ENCODE data around the gene ARID3C.
"Not testable (repeated sequence)": the region's sequence is repeated elsewhere in the genome, so short reads cannot be mapped to it uniquely, and the experiment has no call there.

ARID3C gene

GRCh38 chr9:34651876-34652601, 23.2 kb upstream of the ARID3C start, which contains the start of gene IL11RA:
TSS of gene IL11RA (plus strand) at chr9:34652185. CDS start at chr9:34655218, 3,033 bp downstream.
- peak; percentile 81 for DNase-seq

GRCh38 chr9:34651321-34651720, 22.5 kb upstream of the ARID3C start:
- DNase-seq: peak; percentile 34

- no peak for DNase-seq
Measured at GRCh38 chr9:34650816-34651215, 21.9 kb upstream of the ARID3C start.

GRCh38 chr9:34648673-34649072, 19.8 kb upstream of the ARID3C start:
- DNase-seq: no peak

DNA sequence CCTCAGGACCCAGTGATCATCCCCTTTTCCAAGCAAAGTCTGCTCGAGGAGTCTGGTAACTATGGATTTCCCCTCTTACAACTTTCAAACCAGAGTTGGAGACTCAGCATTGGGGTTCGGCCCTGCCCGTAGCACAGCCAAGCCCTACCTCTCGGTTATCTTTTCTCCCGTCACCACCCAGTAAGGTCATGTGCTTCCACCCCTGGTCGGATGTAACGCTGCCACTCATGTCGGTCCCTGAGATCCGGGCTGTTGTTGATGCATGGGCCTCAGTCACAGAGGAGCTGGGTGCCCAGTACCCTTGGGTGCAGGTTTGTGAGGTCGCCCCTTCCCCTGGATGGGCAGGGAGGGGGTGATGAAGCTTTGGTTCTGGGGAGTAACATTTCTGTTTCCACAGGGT, 18.8 kb upstream of the ARID3C start:
- DNase-seq: no peak

GRCh38 chr9:34647084-34647403, 18.2 kb upstream of the ARID3C start:
- no peak for DNase-seq

DNA sequence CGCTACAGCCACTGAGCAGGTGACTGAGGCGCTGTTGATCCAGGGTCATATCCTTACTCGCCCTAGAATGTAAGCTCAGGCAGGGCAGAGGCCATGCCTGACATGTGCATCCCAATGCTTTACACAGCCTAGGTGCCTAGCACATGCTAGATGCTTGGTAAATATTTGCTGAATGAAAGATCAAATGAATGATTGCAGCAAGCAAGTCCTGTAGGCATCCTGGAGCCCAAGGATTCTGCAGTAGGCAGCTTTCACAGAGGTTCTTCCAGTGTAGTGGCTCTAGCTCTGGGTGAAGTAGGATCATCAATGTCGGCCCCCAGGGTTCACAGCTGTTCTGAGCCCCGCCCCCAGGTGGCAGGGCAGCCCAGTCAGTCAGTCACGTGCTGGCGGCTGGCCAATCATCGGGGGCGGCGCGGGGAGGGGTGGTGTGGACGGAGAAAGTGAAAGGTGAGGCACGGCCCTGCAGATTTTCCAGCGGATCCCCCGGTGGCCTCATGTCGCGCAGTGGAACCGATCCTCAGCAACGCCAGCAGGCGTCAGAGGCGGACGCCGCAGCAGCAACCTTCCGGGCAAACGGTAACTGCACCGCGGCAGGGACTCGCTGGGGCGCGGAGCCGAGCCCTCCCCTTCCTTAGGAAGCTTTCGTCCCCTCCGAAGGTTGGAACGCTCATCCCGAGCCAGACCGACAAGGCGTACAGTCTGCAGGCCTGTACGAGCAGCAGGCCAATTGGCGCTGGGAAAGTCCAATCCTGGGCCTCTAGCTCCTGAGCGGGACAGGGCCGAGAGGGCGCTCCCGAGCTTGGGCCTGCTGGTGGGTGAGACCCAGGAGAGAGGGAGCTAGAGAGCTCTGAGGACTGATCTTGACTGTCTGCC, 17.6 kb upstream of the ARID3C start, which contains the start of gene GALT:
Gene GALT, plus strand, starts transcription at position 465 of the 873 bp plus-strand sequence. Its CDS starts 30 bp downstream, at position 495.
- peak; percentile 83 for DNase-seq

DNA sequence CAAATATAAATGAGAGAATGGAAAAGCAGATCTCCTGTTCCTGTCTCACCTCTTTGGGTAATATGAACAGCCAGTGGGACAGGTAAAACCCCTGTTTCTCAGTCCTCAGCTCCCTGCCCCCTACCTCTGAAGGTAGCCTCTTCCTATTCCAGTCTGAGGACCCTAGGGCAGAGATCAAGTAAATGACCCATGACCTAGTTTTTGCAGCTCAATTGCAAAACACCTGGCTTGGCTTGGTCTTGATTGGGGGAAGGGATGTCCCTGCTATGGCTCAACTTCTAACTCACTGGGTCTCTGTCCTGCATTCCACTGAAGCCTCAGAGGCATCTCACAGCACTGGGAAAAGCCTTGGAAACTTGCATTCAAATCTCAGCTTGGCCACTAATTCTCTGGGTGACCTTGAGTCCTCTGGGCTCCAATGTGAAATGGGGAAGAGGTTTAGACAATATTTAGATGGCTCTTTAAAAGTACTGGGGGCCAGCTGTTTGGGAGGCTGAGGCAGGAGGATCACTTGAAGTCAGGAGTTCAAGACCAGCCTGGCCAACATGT, 16.0 kb upstream of the ARID3C start:
- DNase-seq: no peak

GRCh38 chr9:34642679-34643078, 13.8 kb upstream of the ARID3C start:
- DNase-seq: peak; percentile 39

- not testable (repeated sequence) for DNase-seq
Measured at GRCh38 chr9:34639322-34639721, 10.5 kb upstream of the ARID3C start.

DNA sequence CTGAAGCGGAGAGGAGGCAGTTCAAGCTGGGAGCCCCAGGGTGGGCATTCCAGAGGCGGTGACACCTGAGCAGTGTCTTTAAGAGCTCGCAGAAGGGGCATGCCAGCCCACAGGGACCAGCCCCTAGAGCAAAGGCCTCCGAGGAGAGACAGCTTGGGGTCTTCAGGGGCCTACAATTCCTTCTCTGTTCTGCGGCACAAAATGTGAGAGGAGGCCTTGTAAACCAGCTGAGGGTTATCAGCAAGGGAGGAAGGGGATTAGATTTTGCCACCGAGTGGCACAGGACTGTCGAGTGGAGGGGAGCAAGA, 9.2 kb upstream of the ARID3C start:
- DNase-seq: no peak

DNA sequence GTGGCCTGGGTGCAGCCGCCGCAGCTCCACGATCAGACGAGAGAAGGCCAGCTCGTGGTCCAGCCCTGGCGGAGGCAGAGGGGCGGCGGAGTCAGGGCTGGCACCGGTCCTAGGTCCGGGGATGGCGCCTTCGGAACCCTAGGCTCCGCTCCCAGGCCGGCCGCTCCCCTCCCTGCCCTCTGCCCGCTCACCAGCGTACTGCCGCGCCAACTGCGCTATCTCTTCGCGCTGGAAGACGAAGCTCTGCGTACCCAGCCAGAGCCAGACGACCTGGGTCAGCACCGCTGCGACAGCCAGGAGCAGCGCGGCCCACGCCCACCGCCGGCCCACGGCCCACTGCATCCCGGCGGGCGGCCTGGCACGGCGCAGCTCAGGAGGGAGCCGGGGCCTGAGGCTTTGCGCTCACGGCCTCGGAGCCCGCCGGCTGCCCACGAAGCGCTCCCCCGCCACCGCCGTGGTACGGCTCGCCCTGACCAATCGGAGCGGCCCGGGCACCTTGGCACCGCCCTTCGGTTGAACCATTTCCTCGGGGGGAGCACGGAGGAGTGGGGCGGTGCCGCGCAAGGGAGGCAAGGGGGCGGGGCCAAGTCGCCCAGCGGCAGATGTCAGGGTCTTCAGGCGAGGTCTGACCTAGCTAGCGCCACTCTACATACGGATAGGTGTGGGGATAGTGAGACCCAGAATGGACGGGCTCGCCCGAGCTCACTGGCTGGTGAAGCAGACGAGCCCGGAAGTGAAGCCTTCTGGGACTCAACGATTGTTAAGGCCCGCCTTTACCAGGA, 8.7 kb upstream of the ARID3C start, which contains the start of gene SIGMAR1:
Gene SIGMAR1, minus strand, starts transcription at position 432 of the 782 bp plus-strand sequence. Its CDS starts 90 bp downstream, at position 342.
- peak; percentile 91 for DNase-seq

GRCh38 chr9:34636791-34637355, 8.0 kb upstream of the ARID3C start:
- peak; percentile 24 for DNase-seq

DNA sequence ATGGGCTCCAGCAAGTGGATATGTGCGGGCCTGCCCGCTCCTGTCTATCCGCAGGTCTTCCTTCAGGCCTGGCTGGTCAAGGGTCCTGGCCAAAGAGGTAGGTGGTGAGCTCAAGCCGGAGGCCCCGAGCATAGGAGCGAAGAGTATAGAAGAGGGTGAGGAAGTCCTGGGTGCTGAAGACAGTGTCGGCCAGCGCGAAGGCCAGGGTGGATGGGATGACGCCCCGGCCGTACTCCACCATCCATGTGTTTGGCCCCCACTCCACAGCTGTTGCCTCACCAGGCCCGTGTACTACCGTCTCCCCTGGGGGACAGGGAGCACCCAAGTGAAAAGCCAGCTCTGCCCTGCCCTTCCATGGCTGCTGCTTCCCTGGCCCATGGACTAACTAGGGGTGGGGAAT, 6.7 kb upstream of the ARID3C start:
- DNase-seq: no peak

GRCh38 chr9:34634551-34635248, 5.8 kb upstream of the ARID3C start:
- no peak for DNase-seq

- peak; percentile 63 for DNase-seq
Measured at GRCh38 chr9:34633851-34634550, 5.1 kb upstream of the ARID3C start.

GRCh38 chr9:34633166-34633565, 4.3 kb upstream of the ARID3C start:
- DNase-seq: no peak

DNA sequence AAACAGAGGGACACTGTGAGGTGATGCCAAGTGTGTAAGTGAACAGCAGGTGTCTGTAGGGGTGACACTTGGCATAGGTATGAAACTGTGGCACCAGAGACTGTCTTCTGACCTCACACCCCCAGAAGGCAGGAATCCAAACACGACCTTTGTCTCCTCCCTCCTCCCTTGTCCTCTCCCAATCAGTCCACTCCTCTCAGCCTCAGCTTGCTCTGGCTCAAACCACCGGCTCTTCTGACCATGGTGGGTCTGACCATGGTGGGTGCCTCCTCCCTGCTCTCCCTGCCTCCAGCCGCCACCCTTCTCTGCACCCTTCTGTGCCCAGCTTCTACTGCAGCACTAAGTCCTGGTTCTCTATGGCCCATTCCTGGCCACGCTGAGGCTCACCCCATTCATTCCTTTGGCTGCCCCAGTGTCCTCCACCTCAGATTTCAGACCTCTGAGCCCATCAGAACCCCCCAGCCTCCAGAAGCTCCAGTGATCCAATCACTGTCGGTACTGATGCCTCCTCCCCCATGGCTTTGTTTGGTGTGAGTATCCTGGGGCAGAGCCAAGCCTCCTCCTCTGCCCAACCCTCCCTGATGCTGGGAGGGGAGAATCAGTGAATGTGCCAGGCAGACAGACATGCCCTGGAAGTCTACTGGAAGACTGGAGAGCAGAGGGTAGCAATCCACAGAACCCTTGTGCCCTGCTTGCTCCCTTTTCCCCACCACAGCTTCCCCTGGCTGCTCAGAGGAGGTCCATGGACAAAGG, 1.7 kb upstream of the ARID3C start:
- no peak for DNase-seq

GRCh38 chr9:34629491-34629808, 584 bp upstream of the ARID3C start:
- no peak for DNase-seq
